K562 (cell line): ENCODE measurements around the gene IL1RAPL2.

Experiments
- MYNN ChIP-seq, 2 experiments: sonication (generic); formaldehyde crosslinking in 1 of 2; IDR thresholded peaks; 2 replicates each; pipeline versions ENCODE4 v1.5.0 to v1.6.1; 2016 to 2020; ENCODE audit warnings: antibody characterized with exemption in 1 of 2, missing genetic modification reagents in 1 of 2
- TCF7L2 ChIP-seq: fragments of 150-350 bp; IDR thresholded peaks from 2 replicates; pipeline ENCODE4 v1.6.1; 2016; ENCODE audit warnings: low read depth, mild to moderate bottlenecking, low read length, moderate library complexity
- ZC3H4 ChIP-seq: sonication (generic); formaldehyde crosslinking; IDR thresholded peaks from 2 replicates; pipeline ENCODE4 v1.9.0; 2021; ENCODE audit warnings: missing genetic modification reagents, borderline replicate concordance
- ZNF431 ChIP-seq: sonication (generic); formaldehyde crosslinking; IDR thresholded peaks from 2 replicates; pipeline ENCODE4 v1.8.0; 2022; ENCODE audit warnings: mild to moderate bottlenecking, missing genetic modification reagents
- TF ChIP-seq, protein P1 (sequence below): fragments of 450-650 bp; IDR thresholded peaks from 2 replicates; pipeline ENCODE4 v1.6.1; 2017; ENCODE audit warnings: mild to moderate bottlenecking, moderate library complexity
- TF ChIP-seq, protein P2 (sequence below), 3 experiments: IDR thresholded peaks in 2 of 3; conservative IDR thresholded peaks in 1 of 3; 2 replicates each; pipeline ENCODE4 v1.5.1; 2011 to 2012; ENCODE audit warnings: low read length in 3 of 3, mild to moderate bottlenecking in 3 of 3, control low read depth in 2 of 3, improper control_type of control experiment in 1 of 3, inconsistent platforms in 1 of 3, low read depth in 1 of 3, mixed read lengths in 1 of 3, moderate library complexity in 1 of 3; ENCODE audit not compliant: insufficient read depth in 2 of 3
- TF ChIP-seq, protein P3 (sequence below): fragments of 450-650 bp; IDR thresholded peaks from 2 replicates; pipeline ENCODE4 v1.6.1; 2016; ENCODE audit warnings: mild to moderate bottlenecking, moderate library complexity

DNA sequence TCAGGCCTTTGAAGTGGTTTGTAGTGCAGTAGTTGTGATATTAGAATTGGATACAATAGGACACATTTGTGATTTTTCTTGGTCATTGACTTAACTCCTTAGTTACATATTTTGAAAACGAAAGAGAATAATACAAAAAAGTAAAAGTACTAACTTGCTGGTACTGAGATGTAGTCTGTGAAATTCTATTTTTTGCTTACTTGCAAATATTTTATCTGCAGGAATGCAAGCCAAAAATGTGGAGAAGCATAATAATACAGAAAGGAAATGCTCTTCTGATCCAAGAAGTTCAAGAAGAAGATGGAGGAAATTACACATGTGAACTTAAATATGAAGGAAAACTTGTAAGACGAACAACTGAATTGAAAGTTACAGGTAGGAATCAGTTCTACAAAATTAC, 701.2 kb downstream of the IL1RAPL2 start:
- TF ChIP-seq, protein P1, sequence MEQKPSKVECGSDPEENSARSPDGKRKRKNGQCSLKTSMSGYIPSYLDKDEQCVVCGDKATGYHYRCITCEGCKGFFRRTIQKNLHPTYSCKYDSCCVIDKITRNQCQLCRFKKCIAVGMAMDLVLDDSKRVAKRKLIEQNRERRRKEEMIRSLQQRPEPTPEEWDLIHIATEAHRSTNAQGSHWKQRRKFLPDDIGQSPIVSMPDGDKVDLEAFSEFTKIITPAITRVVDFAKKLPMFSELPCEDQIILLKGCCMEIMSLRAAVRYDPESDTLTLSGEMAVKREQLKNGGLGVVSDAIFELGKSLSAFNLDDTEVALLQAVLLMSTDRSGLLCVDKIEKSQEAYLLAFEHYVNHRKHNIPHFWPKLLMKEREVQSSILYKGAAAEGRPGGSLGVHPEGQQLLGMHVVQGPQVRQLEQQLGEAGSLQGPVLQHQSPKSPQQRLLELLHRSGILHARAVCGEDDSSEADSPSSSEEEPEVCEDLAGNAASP = no peak
- TF ChIP-seq, protein P2, sequence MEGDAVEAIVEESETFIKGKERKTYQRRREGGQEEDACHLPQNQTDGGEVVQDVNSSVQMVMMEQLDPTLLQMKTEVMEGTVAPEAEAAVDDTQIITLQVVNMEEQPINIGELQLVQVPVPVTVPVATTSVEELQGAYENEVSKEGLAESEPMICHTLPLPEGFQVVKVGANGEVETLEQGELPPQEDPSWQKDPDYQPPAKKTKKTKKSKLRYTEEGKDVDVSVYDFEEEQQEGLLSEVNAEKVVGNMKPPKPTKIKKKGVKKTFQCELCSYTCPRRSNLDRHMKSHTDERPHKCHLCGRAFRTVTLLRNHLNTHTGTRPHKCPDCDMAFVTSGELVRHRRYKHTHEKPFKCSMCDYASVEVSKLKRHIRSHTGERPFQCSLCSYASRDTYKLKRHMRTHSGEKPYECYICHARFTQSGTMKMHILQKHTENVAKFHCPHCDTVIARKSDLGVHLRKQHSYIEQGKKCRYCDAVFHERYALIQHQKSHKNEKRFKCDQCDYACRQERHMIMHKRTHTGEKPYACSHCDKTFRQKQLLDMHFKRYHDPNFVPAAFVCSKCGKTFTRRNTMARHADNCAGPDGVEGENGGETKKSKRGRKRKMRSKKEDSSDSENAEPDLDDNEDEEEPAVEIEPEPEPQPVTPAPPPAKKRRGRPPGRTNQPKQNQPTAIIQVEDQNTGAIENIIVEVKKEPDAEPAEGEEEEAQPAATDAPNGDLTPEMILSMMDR (IDR thresholded peaks at IDR 0.05 in 2 of 3, conservative IDR thresholded peaks at IDR 0.05 in 1 of 3; ENCODE audit: insufficient read depth in 2 of 3, low read depth in 1 of 3, low read length in 3 of 3) = no peak
- no peak for TF ChIP-seq MYNN (IDR thresholded peaks at IDR 0.05)
- no peak for TF ChIP-seq MYNN (CRISPR knock-in tag; IDR thresholded peaks at IDR 0.05)
- TF ChIP-seq, protein P3, sequence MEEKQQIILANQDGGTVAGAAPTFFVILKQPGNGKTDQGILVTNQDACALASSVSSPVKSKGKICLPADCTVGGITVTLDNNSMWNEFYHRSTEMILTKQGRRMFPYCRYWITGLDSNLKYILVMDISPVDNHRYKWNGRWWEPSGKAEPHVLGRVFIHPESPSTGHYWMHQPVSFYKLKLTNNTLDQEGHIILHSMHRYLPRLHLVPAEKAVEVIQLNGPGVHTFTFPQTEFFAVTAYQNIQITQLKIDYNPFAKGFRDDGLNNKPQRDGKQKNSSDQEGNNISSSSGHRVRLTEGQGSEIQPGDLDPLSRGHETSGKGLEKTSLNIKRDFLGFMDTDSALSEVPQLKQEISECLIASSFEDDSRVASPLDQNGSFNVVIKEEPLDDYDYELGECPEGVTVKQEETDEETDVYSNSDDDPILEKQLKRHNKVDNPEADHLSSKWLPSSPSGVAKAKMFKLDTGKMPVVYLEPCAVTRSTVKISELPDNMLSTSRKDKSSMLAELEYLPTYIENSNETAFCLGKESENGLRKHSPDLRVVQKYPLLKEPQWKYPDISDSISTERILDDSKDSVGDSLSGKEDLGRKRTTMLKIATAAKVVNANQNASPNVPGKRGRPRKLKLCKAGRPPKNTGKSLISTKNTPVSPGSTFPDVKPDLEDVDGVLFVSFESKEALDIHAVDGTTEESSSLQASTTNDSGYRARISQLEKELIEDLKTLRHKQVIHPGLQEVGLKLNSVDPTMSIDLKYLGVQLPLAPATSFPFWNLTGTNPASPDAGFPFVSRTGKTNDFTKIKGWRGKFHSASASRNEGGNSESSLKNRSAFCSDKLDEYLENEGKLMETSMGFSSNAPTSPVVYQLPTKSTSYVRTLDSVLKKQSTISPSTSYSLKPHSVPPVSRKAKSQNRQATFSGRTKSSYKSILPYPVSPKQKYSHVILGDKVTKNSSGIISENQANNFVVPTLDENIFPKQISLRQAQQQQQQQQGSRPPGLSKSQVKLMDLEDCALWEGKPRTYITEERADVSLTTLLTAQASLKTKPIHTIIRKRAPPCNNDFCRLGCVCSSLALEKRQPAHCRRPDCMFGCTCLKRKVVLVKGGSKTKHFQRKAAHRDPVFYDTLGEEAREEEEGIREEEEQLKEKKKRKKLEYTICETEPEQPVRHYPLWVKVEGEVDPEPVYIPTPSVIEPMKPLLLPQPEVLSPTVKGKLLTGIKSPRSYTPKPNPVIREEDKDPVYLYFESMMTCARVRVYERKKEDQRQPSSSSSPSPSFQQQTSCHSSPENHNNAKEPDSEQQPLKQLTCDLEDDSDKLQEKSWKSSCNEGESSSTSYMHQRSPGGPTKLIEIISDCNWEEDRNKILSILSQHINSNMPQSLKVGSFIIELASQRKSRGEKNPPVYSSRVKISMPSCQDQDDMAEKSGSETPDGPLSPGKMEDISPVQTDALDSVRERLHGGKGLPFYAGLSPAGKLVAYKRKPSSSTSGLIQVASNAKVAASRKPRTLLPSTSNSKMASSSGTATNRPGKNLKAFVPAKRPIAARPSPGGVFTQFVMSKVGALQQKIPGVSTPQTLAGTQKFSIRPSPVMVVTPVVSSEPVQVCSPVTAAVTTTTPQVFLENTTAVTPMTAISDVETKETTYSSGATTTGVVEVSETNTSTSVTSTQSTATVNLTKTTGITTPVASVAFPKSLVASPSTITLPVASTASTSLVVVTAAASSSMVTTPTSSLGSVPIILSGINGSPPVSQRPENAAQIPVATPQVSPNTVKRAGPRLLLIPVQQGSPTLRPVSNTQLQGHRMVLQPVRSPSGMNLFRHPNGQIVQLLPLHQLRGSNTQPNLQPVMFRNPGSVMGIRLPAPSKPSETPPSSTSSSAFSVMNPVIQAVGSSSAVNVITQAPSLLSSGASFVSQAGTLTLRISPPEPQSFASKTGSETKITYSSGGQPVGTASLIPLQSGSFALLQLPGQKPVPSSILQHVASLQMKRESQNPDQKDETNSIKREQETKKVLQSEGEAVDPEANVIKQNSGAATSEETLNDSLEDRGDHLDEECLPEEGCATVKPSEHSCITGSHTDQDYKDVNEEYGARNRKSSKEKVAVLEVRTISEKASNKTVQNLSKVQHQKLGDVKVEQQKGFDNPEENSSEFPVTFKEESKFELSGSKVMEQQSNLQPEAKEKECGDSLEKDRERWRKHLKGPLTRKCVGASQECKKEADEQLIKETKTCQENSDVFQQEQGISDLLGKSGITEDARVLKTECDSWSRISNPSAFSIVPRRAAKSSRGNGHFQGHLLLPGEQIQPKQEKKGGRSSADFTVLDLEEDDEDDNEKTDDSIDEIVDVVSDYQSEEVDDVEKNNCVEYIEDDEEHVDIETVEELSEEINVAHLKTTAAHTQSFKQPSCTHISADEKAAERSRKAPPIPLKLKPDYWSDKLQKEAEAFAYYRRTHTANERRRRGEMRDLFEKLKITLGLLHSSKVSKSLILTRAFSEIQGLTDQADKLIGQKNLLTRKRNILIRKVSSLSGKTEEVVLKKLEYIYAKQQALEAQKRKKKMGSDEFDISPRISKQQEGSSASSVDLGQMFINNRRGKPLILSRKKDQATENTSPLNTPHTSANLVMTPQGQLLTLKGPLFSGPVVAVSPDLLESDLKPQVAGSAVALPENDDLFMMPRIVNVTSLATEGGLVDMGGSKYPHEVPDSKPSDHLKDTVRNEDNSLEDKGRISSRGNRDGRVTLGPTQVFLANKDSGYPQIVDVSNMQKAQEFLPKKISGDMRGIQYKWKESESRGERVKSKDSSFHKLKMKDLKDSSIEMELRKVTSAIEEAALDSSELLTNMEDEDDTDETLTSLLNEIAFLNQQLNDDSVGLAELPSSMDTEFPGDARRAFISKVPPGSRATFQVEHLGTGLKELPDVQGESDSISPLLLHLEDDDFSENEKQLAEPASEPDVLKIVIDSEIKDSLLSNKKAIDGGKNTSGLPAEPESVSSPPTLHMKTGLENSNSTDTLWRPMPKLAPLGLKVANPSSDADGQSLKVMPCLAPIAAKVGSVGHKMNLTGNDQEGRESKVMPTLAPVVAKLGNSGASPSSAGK = no peak
- no peak for TF ChIP-seq ZNF431
- TF ChIP-seq ZC3H4 (CRISPR knock-in tag) = no peak
- TF ChIP-seq TCF7L2 = no peak
